Activated CD8-positive, alpha-beta memory T cell treated with anti-CD3 and anti-CD28 coated beads, Interleukin-2, amount 10 ng/mL, durations not matched to agents 7 days and 5 days (primary cell): ENCODE results near the gene HS6ST2. TPM values are rescaled to one million over a fixed set of nuclear protein-coding genes. Genes with fewer than 3 reads are reported as not detected.

Experiments used
- ATAC-seq: fragments of 150-1000 bp; cut with Tn5 transposase; one replicate; pipeline ENCODE4 v1.10.0; 2021; ENCODE audit warnings: moderate library complexity
- CTCF ChIA-PET: fragments of 350-600 bp; sonication (Branson Sonifier 250); formaldehyde crosslinking; loops from one replicate; lab custom pipeline; 2021; ENCODE audit warnings: antibody characterized with exemption; lab: Charles Lee
- DNase-seq: peaks from one replicate; pipeline ENCODE4 v3.0.0-alpha.2; 2020
- H3K27ac Mint-ChIP-seq: one replicate; pipeline ENCODE4 v1.8.0; 2021; ENCODE audit warnings: mild to moderate bottlenecking, mixed read lengths
- H3K27me3 Mint-ChIP-seq: one replicate; pipeline ENCODE4 v1.8.0; 2021; ENCODE audit warnings: mixed read lengths
- H3K36me3 Mint-ChIP-seq: one replicate; pipeline ENCODE4 v1.8.0; 2021; ENCODE audit warnings: mild to moderate bottlenecking, mixed read lengths
- H3K4me1 Mint-ChIP-seq: one replicate; pipeline ENCODE4 v1.8.0; 2021; ENCODE audit warnings: mixed read lengths
- H3K4me3 Mint-ChIP-seq: one replicate; pipeline ENCODE4 v1.8.0; 2021; ENCODE audit warnings: mild to moderate bottlenecking, moderate library complexity, mixed read lengths
- H3K9me3 Mint-ChIP-seq: one replicate; pipeline ENCODE4 v1.8.0; 2022; ENCODE audit warnings: low read depth, mixed read lengths
- total RNA-seq, 2 experiments: library from RNA; stranded (reverse); gene quantifications; one replicate each; pipeline ENCODE4 v1.2.3, GENCODE V29; 2021

The HS6ST2 gene
- total RNA-seq, 2 experiments from 2014 or later = 0.14 TPM; not detected in 1

DNA sequence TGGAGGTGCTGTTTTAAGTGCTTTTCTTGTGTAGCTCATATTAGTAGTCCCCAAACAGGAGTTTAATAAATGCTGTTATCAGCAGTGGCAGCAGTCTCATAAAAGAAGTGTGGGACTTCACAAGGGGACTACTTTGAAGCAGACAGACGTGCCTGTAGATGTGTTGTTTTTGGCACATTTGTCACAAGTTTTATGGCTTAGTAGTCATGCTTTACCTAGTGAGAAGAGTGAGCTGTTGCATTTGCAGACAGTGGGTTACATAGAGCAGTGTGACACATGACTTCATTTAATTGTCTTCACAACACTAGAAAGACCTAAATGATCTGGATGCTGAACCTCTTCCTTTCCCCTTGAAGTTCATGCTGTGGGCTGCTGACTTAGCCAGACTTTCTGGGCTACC lies 320.1 kb downstream of the HS6ST2 start:
- no peak overlapping the region for H3K4me3 Mint-ChIP-seq
- H3K27ac Mint-ChIP-seq = no peak overlapping the region
- no peak for DNase-seq
- CTCF ChIA-PET = no interaction called here
- H3K9me3 Mint-ChIP-seq = no peaks in the 10 kb centered on the region
- H3K36me3 Mint-ChIP-seq = no peaks in the 10 kb centered on the region
- H3K27me3 Mint-ChIP-seq = peaks cover 4% of the 10 kb centered on the region
- ATAC-seq = no peak
- no peaks in the 10 kb centered on the region for H3K4me1 Mint-ChIP-seq

DNA sequence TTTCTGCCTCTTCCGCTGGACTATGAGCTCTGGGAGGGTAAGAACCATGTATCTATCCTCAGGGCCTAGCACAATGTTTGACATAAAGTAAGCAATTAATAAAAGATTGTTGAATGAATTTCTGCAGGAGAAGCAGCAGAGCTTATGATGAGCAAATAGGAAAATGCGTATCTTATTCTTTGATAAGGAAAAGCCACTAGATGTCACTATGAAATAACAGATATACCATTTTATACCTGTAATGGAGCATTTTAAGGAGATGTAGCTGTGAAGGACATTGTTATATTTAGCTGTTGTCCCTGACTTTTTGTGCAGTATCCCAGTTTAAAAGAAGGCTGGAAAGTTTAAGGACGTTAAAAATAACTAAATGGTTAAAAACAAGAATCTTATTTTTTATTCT lies 322.3 kb downstream of the HS6ST2 start:
- ATAC-seq (no peak), DNase-seq (no peak)
- H3K9me3 Mint-ChIP-seq = no peaks in the 10 kb centered on the region
- no peak overlapping the region for H3K27ac Mint-ChIP-seq
- H3K36me3 Mint-ChIP-seq = no peaks in the 10 kb centered on the region
- H3K4me3 Mint-ChIP-seq = no peak overlapping the region
- H3K27me3 Mint-ChIP-seq = peaks cover 4% of the 10 kb centered on the region
- CTCF ChIA-PET = interaction anchor here (1.3 kb wide), 1 partner anchor 13 kb away, joined by 4 read pairs; no protein-coding TSS in a partner anchor
- no peaks in the 10 kb centered on the region for H3K4me1 Mint-ChIP-seq

GRCh38 chrX:132634521-132634920 lies 323.9 kb downstream of the HS6ST2 start:
- CTCF ChIA-PET = no interaction called here
- Mint-ChIP-seq H3K9me3 (no peaks in the 10 kb centered on the region), H3K4me3 (no peak overlapping the region), H3K27ac (no peak overlapping the region), H3K4me1 (no peaks in the 10 kb centered on the region), H3K36me3 (no peaks in the 10 kb centered on the region), H3K27me3 (peaks cover 4% of the 10 kb centered on the region)
- DNase-seq (no peak), ATAC-seq (no peak)

DNA sequence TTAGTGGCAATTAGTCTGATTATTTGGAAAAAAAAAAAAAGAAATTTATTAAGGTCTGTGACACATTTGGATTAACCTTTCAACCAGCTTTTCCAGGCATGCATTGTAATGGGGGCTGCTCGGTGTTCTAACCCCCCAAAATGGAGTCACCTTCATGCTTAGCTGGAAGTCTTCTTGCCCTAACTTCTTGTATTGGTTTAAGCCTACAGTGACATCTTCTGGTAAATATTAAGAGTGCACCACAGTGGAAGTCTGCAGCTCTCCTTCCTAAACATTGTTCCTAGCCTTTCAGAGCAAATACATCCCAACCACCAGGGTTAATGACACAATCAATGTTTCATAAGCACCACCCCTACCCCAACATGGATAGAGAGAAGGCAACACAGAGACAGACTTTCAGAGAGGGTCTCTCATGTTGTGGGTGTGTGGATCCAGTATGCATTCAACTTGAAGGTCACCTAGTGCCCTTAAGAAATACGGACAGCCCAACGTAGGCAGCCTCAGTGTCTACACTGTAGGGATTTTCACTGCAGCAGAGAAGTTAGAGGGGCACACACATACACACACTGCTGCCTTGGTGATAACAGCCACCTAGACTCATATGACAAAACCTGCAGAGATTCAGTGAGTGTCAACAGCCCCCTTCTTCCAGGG lies 326.7 kb downstream of the HS6ST2 start:
- Mint-ChIP-seq H3K36me3 (no peaks in the 10 kb centered on the region), H3K4me3 (no peak overlapping the region), H3K9me3 (no peaks in the 10 kb centered on the region), H3K27me3 (no peaks in the 10 kb centered on the region), H3K4me1 (no peaks in the 10 kb centered on the region), H3K27ac (no peak overlapping the region)
- peak; percentile 47 for ATAC-seq
- no peak for DNase-seq
- CTCF ChIA-PET = interaction anchor here (0.9 to 2.4 kb wide), 7 partner anchors 9 to 539 kb away, joined by 3 to 12 read pairs (median 6); no protein-coding TSS in a partner anchor

DNA sequence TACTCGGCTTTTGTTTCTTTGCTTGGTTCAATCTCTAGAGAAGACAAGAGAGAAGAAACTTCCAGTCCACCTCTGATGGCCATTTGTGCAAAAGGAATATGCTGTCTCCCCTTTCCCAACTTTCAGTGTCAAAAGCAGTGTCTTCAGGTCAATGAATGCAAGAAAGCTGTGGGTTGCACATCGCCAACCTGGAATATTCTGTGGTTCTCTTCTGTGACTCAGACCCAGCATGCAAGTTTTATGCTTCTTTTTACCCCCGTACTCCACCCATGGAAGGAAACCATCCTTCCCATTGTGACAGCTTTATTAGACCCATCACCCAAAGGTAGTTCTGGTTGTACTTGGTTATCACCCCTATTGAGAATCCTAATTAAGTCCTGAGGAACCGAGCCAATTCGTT lies 334.0 kb downstream of the HS6ST2 start:
- no peak overlapping the region for H3K4me3 Mint-ChIP-seq
- CTCF ChIA-PET = no interaction called here
- H3K4me1 Mint-ChIP-seq = peaks cover 5% of the 10 kb centered on the region
- ATAC-seq = no peak
- no peak overlapping the region for H3K27ac Mint-ChIP-seq
- H3K27me3 Mint-ChIP-seq = no peaks in the 10 kb centered on the region
- no peak for DNase-seq
- H3K9me3 Mint-ChIP-seq = no peaks in the 10 kb centered on the region
- H3K36me3 Mint-ChIP-seq = no peaks in the 10 kb centered on the region

DNA sequence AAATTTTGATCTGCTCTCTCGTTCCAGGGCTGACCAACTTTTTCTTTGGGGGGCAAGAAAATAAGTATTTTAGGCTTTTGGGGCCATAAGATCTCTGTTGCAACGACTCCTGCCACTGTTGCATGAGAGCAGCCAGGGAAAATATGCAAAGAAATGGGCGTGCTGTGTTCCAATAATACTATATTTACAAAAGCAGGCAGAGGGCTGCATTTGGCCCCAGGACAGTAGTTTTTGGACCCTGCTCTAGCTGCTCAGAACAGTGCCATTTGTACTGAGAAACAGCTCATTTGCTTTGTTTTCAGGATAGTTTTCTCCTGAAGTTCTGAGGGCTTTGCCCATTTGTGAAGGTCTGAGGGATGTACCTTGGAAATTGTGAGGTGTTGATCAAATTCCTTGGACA lies 334.5 kb downstream of the HS6ST2 start:
- CTCF ChIA-PET = no interaction called here
- no peaks in the 10 kb centered on the region for H3K27me3 Mint-ChIP-seq

DNA sequence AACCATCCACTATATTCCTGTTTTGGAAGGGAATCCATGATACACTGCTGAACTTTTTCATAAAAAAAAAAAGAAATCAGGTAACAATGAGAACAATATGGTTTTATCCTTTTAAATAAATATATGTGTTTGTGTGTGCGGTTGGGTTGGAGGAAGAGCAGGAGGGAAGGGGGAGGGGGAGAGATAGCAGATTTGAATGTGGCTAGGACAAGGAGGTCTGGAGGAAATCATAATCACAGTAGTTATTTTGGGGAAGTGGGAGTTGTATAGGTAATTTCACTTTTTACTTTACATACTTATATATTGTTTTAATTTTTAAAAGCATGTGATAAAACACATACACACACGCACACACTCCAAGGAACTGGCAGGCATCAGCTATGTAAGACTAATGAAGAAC lies 335.1 kb downstream of the HS6ST2 start:
- peaks cover 5% of the 10 kb centered on the region for H3K4me1 Mint-ChIP-seq

More for the DNA sequence above, 334.5 kb downstream of the HS6ST2 start:
- no peak for DNase-seq
- Mint-ChIP-seq H3K4me3 (no peak overlapping the region), H3K27ac (no peak overlapping the region), H3K9me3 (no peaks in the 10 kb centered on the region), H3K4me1 (peaks cover 5% of the 10 kb centered on the region), H3K36me3 (no peaks in the 10 kb centered on the region)
- ATAC-seq = no peak

GRCh38 chrX:132622130-132622529 lies 336.3 kb downstream of the HS6ST2 start:
- Mint-ChIP-seq H3K9me3 (no peaks in the 10 kb centered on the region), H3K4me1 (peaks cover 5% of the 10 kb centered on the region), H3K27ac (no peak overlapping the region), H3K4me3 (no peak overlapping the region), H3K27me3 (no peaks in the 10 kb centered on the region), H3K36me3 (no peaks in the 10 kb centered on the region)
- ATAC-seq (peak; percentile 90), DNase-seq (peak; percentile 68)
- CTCF ChIA-PET = interaction anchor here (1.1 to 1.7 kb wide), 4 partner anchors 9 to 14 kb away, joined by 3 to 8 read pairs (median 4); no protein-coding TSS in a partner anchor

More for the DNA sequence above, 335.1 kb downstream of the HS6ST2 start:
- no peak for ATAC-seq
- H3K9me3 Mint-ChIP-seq = no peaks in the 10 kb centered on the region
- no peak overlapping the region for H3K27ac Mint-ChIP-seq
- H3K4me3 Mint-ChIP-seq = no peak overlapping the region
- H3K36me3 Mint-ChIP-seq = no peaks in the 10 kb centered on the region
- H3K27me3 Mint-ChIP-seq = no peaks in the 10 kb centered on the region
- CTCF ChIA-PET = interaction anchor here (1.4 to 1.7 kb wide), 2 partner anchors 8 to 13 kb away, joined by 4 to 8 read pairs; no protein-coding TSS in a partner anchor
- no peak for DNase-seq

GRCh38 chrX:132618810-132619209 lies 339.6 kb downstream of the HS6ST2 start:
- no peaks in the 10 kb centered on the region for H3K27me3 Mint-ChIP-seq
- ATAC-seq = no peak
- no peak overlapping the region for H3K27ac Mint-ChIP-seq
- H3K36me3 Mint-ChIP-seq = no peaks in the 10 kb centered on the region
- peaks cover 5% of the 10 kb centered on the region for H3K4me1 Mint-ChIP-seq
- DNase-seq = no peak
- H3K9me3 Mint-ChIP-seq = no peaks in the 10 kb centered on the region
- CTCF ChIA-PET = interaction anchor here (0.7 to 4.6 kb wide), 3 partner anchors 326 to 399 kb away, joined by 3 to 14 read pairs (median 4); partner anchors contain the start of gene RAP2C
- H3K4me3 Mint-ChIP-seq = no peak overlapping the region

DNA sequence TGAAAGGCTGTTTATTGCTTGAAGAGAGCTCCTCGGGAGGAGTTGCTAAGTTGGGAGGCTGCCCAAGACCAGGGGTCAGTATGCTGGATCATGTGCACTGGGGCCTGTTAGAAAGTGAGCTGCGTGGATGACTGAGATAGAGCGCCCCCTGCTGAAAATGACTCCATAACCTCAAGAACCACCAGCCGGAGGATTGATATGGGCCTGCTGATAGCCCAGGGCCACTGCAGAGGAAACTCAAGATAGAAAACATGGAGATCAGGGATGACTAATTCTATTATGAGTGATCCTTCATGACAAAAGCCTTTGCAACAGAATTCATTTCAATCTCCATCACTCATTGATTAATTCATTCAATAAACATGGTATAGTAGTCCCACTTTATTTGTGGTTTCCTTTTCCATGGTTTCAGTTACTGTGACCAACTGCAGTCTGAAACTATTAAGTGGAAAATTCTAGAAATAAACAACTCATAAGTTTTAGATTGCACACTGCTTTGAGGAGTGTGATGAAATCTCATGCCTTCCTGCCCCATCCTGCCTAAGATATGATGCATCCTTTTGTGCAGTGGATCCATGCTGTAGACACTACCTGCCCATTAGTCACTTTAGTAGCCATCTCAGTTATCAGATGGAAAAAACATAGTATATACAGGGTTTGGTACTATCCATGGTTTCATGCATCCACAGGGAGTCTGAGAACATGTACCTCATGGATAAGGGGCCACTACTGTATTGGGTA lies 342.9 kb downstream of the HS6ST2 start:
- no peaks in the 10 kb centered on the region for H3K4me1 Mint-ChIP-seq
- H3K4me3 Mint-ChIP-seq = no peak overlapping the region
- DNase-seq (peak; percentile 44), ATAC-seq (peak; percentile 57)
- H3K9me3 Mint-ChIP-seq = no peaks in the 10 kb centered on the region
- no peaks in the 10 kb centered on the region for H3K36me3 Mint-ChIP-seq
- CTCF ChIA-PET = interaction anchor here (0.9 to 4.3 kb wide), 5 partner anchors 12 to 787 kb away, joined by 3 to 27 read pairs (median 5); no protein-coding TSS in a partner anchor
- H3K27me3 Mint-ChIP-seq = no peaks in the 10 kb centered on the region
- no peak overlapping the region for H3K27ac Mint-ChIP-seq

DNA sequence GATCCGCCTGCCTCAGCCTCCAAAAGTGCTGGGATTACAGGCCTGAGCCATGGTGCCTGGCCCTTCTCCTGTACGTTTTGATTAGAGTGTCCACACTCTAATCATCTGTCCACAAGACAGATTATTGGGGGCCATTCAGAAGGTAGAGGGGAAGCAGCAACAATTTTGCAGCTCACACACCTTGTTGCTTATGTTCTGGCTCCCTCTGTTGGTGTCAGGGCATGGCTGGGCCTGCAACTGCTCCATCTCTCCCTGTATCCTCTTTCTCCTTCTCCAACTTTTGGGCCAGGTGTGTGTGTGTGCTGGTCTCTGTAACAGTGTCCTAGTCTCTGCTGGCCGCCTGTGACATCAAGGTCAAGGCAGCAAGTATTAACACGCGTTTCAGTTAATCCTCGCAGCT lies 344.1 kb downstream of the HS6ST2 start:
- Mint-ChIP-seq H3K9me3 (no peaks in the 10 kb centered on the region), H3K27me3 (no peaks in the 10 kb centered on the region), H3K4me3 (no peak overlapping the region), H3K36me3 (no peaks in the 10 kb centered on the region), H3K27ac (no peak overlapping the region), H3K4me1 (no peaks in the 10 kb centered on the region)
- ATAC-seq (no peak), DNase-seq (no peak)
- CTCF ChIA-PET = interaction anchor here (0.8 to 4.3 kb wide), 9 partner anchors 9 to 786 kb away, joined by 3 to 27 read pairs (median 4); no protein-coding TSS in a partner anchor

GRCh38 chrX:132613801-132614200 lies 344.6 kb downstream of the HS6ST2 start:
- CTCF ChIA-PET = interaction anchor here (1.0 to 4.3 kb wide), 8 partner anchors 9 to 786 kb away, joined by 3 to 27 read pairs (median 5); no protein-coding TSS in a partner anchor
- DNase-seq (no peak), ATAC-seq (no peak)
- H3K27me3 Mint-ChIP-seq = no peaks in the 10 kb centered on the region
- H3K36me3 Mint-ChIP-seq = no peaks in the 10 kb centered on the region
- no peaks in the 10 kb centered on the region for H3K4me1 Mint-ChIP-seq
- H3K9me3 Mint-ChIP-seq = no peaks in the 10 kb centered on the region
- no peak overlapping the region for H3K27ac Mint-ChIP-seq
- no peak overlapping the region for H3K4me3 Mint-ChIP-seq

DNA sequence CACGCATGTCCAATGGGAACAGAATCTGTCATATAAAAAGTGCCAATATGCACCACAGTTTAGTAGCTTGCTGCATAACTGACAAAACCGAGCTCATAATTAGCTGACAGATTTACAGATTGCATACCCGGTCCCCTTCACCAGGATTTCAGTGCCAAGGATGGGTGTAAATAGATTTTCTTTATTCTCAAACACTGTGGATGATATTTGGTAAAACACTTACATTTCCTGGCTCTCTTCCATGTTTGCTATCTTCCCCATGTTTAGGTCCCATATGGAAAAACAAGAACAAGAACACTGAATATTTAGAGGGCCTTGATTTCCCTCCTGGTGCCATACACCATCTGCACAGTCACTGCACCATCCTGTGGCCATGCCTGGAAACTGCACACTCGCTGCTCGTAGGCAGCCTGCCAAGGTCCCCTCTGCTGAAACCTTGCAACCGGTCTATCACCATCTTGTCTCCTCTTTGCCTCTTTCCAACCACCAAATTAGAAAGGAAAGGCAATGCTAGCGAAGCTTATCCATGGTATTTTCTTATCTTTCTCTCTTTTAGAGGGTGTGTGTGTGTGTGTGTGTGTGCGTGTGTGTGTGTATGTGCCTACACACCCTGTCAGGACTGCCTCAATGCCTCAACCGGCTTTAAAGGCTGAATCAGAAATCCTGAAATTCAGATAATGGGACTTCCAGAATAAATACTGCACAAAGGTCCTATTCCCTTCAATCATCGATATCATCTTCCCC lies 345.4 kb downstream of the HS6ST2 start:
- ATAC-seq (peak; percentile 65), DNase-seq (peak; percentile 45)
- Mint-ChIP-seq H3K4me3 (no peak overlapping the region), H3K9me3 (no peaks in the 10 kb centered on the region), H3K27ac (no peak overlapping the region), H3K4me1 (no peaks in the 10 kb centered on the region), H3K36me3 (no peaks in the 10 kb centered on the region), H3K27me3 (no peaks in the 10 kb centered on the region)
- CTCF ChIA-PET = interaction anchor here (1.0 to 4.3 kb wide), 6 partner anchors 8 to 771 kb away, joined by 3 to 27 read pairs (median 5); no protein-coding TSS in a partner anchor
